ENCODE measurements around the gene SIX5. TPM values are rescaled to one million over a fixed set of nuclear protein-coding genes. Genes with fewer than 3 reads are reported as not detected.

SIX5 gene
- total RNA-seq, 2 donors from 2014 or later = 41.6 to 46.4 TPM

DNA sequence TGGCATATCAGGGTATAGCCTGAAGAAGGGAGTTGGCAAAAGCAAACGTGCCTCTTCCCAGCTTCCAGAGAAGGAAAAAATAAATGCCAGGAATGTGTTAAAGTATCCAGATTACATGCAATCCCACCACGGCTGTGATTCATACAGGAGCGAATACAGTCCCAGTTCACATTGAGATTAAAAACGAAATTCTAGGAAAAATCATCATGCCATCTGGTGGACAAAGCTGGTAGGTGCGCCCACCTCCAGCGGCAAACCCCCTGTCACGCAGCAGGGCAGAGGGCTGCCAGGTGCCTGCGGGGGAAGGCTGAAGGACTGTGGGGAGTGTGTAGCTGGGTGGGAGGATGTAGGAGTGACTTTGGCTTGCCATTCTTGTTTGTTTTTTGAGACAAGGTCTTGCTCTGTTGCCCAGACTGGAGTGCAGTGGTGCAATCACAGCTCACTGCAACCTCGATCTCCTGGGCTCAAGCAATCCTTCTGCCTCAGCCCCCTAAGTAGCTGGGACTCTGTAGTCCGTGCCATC lies 30.0 kb upstream of the SIX5 start:
- Mint-ChIP-seq H3K4me3 (no peak overlapping the region), H3K27me3 (ENCODE audit: insufficient read depth) (peaks cover 14% of the 10 kb centered on the region)

GRCh38 chr19:45794627-45795026 lies 25.6 kb upstream of the SIX5 start:
- Mint-ChIP-seq H3K27ac (no peak overlapping the region), H3K27me3 (ENCODE audit: insufficient read depth) (peaks cover 8% of the 10 kb centered on the region), H3K9me3 (no peaks in the 10 kb centered on the region), H3K4me3 (no peak overlapping the region), H3K4me1 (peaks cover 23% of the 10 kb centered on the region), H3K36me3 (ENCODE audit: low read depth) (peaks cover 8% of the 10 kb centered on the region)
- no peak overlapping the region for H3K27ac ChIP-seq (ENCODE audit: low read depth, low read length)
- no peak overlapping the region for H3K9ac ChIP-seq (ENCODE audit: extremely low read depth, low read length, poor library complexity, severe bottlenecking)
- H3K27me3 ChIP-seq (ENCODE audit: control insufficient read depth, insufficient read depth, low read length, poor library complexity, severe bottlenecking) = no peaks in the 10 kb centered on the region
- no peak overlapping the region for H3K4me3 ChIP-seq (ENCODE audit: low read length)
- no peaks in the 10 kb centered on the region for H3K4me1 ChIP-seq (ENCODE audit: control insufficient read depth, insufficient read depth, low read length)
- no peaks in the 10 kb centered on the region for H3K9me3 ChIP-seq (ENCODE audit: control insufficient read depth, low read length)
- H3K36me3 ChIP-seq (ENCODE audit: control insufficient read depth, insufficient read depth, low read length) = peaks cover 8% of the 10 kb centered on the region
- TF ChIP-seq, protein P1, sequence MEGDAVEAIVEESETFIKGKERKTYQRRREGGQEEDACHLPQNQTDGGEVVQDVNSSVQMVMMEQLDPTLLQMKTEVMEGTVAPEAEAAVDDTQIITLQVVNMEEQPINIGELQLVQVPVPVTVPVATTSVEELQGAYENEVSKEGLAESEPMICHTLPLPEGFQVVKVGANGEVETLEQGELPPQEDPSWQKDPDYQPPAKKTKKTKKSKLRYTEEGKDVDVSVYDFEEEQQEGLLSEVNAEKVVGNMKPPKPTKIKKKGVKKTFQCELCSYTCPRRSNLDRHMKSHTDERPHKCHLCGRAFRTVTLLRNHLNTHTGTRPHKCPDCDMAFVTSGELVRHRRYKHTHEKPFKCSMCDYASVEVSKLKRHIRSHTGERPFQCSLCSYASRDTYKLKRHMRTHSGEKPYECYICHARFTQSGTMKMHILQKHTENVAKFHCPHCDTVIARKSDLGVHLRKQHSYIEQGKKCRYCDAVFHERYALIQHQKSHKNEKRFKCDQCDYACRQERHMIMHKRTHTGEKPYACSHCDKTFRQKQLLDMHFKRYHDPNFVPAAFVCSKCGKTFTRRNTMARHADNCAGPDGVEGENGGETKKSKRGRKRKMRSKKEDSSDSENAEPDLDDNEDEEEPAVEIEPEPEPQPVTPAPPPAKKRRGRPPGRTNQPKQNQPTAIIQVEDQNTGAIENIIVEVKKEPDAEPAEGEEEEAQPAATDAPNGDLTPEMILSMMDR (conservative IDR thresholded peaks at IDR 0.05) = no peak
- 89 to 92% methylated on average over 2 of the region's 2 CpGs for WGBS, 2 experiments (ENCODE audit: insufficient coverage in 1 of 2, insufficient read length in 1 of 2)
- DNase-seq = no peak

More for the DNA sequence above, 30.0 kb upstream of the SIX5 start:
- H3K9me3 ChIP-seq (ENCODE audit: control insufficient read depth, low read length) = no peaks in the 10 kb centered on the region
- H3K36me3 ChIP-seq (ENCODE audit: control insufficient read depth, insufficient read depth, low read length) = no peaks in the 10 kb centered on the region
- H3K4me3 ChIP-seq (ENCODE audit: low read length) = no peak overlapping the region
- no peak overlapping the region for H3K27ac Mint-ChIP-seq
- no peaks in the 10 kb centered on the region for H3K36me3 Mint-ChIP-seq (ENCODE audit: low read depth)
- H3K4me1 ChIP-seq (ENCODE audit: control insufficient read depth, insufficient read depth, low read length) = no peaks in the 10 kb centered on the region
- WGBS, 2 experiments (ENCODE audit: insufficient coverage in 1 of 2, insufficient read length in 1 of 2) = 29 to 37% methylated on average over 5 to 10 of the region's 10 CpGs
- H3K9ac ChIP-seq (ENCODE audit: extremely low read depth, low read length, poor library complexity, severe bottlenecking) = no peak overlapping the region
- H3K27me3 ChIP-seq (ENCODE audit: control insufficient read depth, insufficient read depth, low read length, poor library complexity, severe bottlenecking) = no peaks in the 10 kb centered on the region
- DNase-seq = peak; percentile 89
- no peak overlapping the region for H3K27ac ChIP-seq (ENCODE audit: low read depth, low read length)
- TF ChIP-seq, protein P1 (conservative IDR thresholded peaks at IDR 0.05) = peak; percentile 88
- peaks cover 2% of the 10 kb centered on the region for H3K4me1 Mint-ChIP-seq
- H3K9me3 Mint-ChIP-seq = no peaks in the 10 kb centered on the region

GRCh38 chr19:45793876-45794275 lies 24.8 kb upstream of the SIX5 start:
- no peak overlapping the region for H3K27ac Mint-ChIP-seq
- whole genome bisulfite sequencing, 2 experiments (ENCODE audit: insufficient coverage in 1 of 2, insufficient read length in 1 of 2) = 60 to 65% methylated on average over 3 to 5 of the region's 6 CpGs
- TF ChIP-seq, protein P1 (conservative IDR thresholded peaks at IDR 0.05) = no peak

More at GRCh38 chr19:45793876-45794275, 24.8 kb upstream of the SIX5 start:
- Histone ChIP-seq H3K9me3 (ENCODE audit: control insufficient read depth, low read length) (no peaks in the 10 kb centered on the region), H3K36me3 (ENCODE audit: control insufficient read depth, insufficient read depth, low read length) (peaks cover 16% of the 10 kb centered on the region), H3K27ac (ENCODE audit: low read depth, low read length) (no peak overlapping the region), H3K27me3 (ENCODE audit: control insufficient read depth, insufficient read depth, low read length, poor library complexity, severe bottlenecking) (no peaks in the 10 kb centered on the region), H3K9ac (ENCODE audit: extremely low read depth, low read length, poor library complexity, severe bottlenecking) (no peak overlapping the region), H3K4me1 (ENCODE audit: control insufficient read depth, insufficient read depth, low read length) (no peaks in the 10 kb centered on the region), H3K4me3 (ENCODE audit: low read length) (no peak overlapping the region)
- peaks cover 20% of the 10 kb centered on the region for H3K4me1 Mint-ChIP-seq
- no peak overlapping the region for H3K4me3 Mint-ChIP-seq
- peaks cover 15% of the 10 kb centered on the region for H3K36me3 Mint-ChIP-seq (ENCODE audit: low read depth)
- no peaks in the 10 kb centered on the region for H3K9me3 Mint-ChIP-seq
- H3K27me3 Mint-ChIP-seq (ENCODE audit: insufficient read depth) = peaks cover 5% of the 10 kb centered on the region
- no peak for DNase-seq

Data from endodermal cell (in vitro differentiated cells).